Chondrocyte (in vitro differentiated cells): ENCODE measurements around the gene ASAH2. TPM values are rescaled to one million over a fixed set of nuclear protein-coding genes. Genes with fewer than 3 reads are reported as not detected.

Experiments used
- DNase-seq: peaks from one replicate; pipeline ENCODE4 v3.0.0; 2021; ENCODE audit warnings: mixed read lengths, low spot score
- H3K27ac Mint-ChIP-seq: one replicate; pipeline ENCODE4 v1.8.0; 2021; ENCODE audit warnings: mild to moderate bottlenecking, moderate library complexity, mixed read lengths; ENCODE audit not compliant: unreplicated experiment
- H3K27me3 Mint-ChIP-seq: 2 replicates; pipeline ENCODE4 v1.8.0; 2021; ENCODE audit warnings: low read depth, mixed read lengths
- H3K36me3 Mint-ChIP-seq: 2 replicates; pipeline ENCODE4 v1.8.0; 2021; ENCODE audit warnings: low read depth, mixed read lengths
- H3K4me1 Mint-ChIP-seq: 2 replicates; pipeline ENCODE4 v1.8.0; 2021; ENCODE audit warnings: low read depth, mild to moderate bottlenecking, mixed read lengths
- H3K4me3 Mint-ChIP-seq: one replicate; pipeline ENCODE4 v1.8.0; 2021; ENCODE audit warnings: mild to moderate bottlenecking, moderate library complexity, mixed read lengths; ENCODE audit not compliant: unreplicated experiment
- H3K9me3 Mint-ChIP-seq: 2 replicates; pipeline ENCODE4 v1.8.0; 2021; ENCODE audit warnings: low read depth, mixed read lengths
- CTCF ChIP-seq: fragments of 200-600 bp; sonication (generic); IDR thresholded peaks from 2 replicates; pipeline ENCODE4 v1.5.0; 2021; ENCODE audit warnings: antibody characterized with exemption, mild to moderate bottlenecking, moderate library complexity
- total RNA-seq: library from RNA; stranded (reverse); gene quantifications from 3 replicates; pipeline ENCODE4 v1.2.1, GENCODE V29; 2021

ASAH2 gene
- total RNA-seq, 1 donor from 2014 or later, result 1.2 TPM

GRCh38 chr10:50234486-50234885, 16.8 kb downstream of the ASAH2 start:
- Mint-ChIP-seq H3K4me1 (no peaks in the 10 kb centered on the region), H3K27ac (no peak overlapping the region), H3K27me3 (peaks cover 56% of the 10 kb centered on the region), H3K9me3 (no peaks in the 10 kb centered on the region), H3K36me3 (no peaks in the 10 kb centered on the region), H3K4me3 (no peak overlapping the region)
- DNase-seq, result no peak
- no peak for TF ChIP-seq CTCF

GRCh38 chr10:50232261-50232639, 19.1 kb downstream of the ASAH2 start:
- H3K4me1 Mint-ChIP-seq, result no peaks in the 10 kb centered on the region
- no peak for TF ChIP-seq CTCF
- no peaks in the 10 kb centered on the region for H3K9me3 Mint-ChIP-seq
- DNase-seq, result no peak
- no peak overlapping the region for H3K27ac Mint-ChIP-seq
- no peak overlapping the region for H3K4me3 Mint-ChIP-seq
- no peaks in the 10 kb centered on the region for H3K36me3 Mint-ChIP-seq
- peaks cover 55% of the 10 kb centered on the region for H3K27me3 Mint-ChIP-seq

- Mint-ChIP-seq H3K9me3 (no peaks in the 10 kb centered on the region), H3K36me3 (no peaks in the 10 kb centered on the region), H3K4me1 (no peaks in the 10 kb centered on the region), H3K27ac (no peak overlapping the region), H3K27me3 (peaks cover 55% of the 10 kb centered on the region), H3K4me3 (no peak overlapping the region)
- DNase-seq, result no peak
- no peak for TF ChIP-seq CTCF
Measured at GRCh38 chr10:50231515-50232260, 19.6 kb downstream of the ASAH2 start.

GRCh38 chr10:50229460-50229859, 21.9 kb downstream of the ASAH2 start:
- no peak overlapping the region for H3K4me3 Mint-ChIP-seq
- H3K27me3 Mint-ChIP-seq, result peaks cover 46% of the 10 kb centered on the region
- H3K36me3 Mint-ChIP-seq, result no peaks in the 10 kb centered on the region
- TF ChIP-seq CTCF, result no peak
- H3K27ac Mint-ChIP-seq, result no peak overlapping the region
- no peaks in the 10 kb centered on the region for H3K9me3 Mint-ChIP-seq
- no peaks in the 10 kb centered on the region for H3K4me1 Mint-ChIP-seq
- DNase-seq, result no peak

GRCh38 chr10:50228672-50229071, 22.6 kb downstream of the ASAH2 start:
- Mint-ChIP-seq H3K4me1 (no peaks in the 10 kb centered on the region), H3K36me3 (no peaks in the 10 kb centered on the region), H3K4me3 (no peak overlapping the region), H3K27me3 (peaks cover 44% of the 10 kb centered on the region), H3K9me3 (no peaks in the 10 kb centered on the region), H3K27ac (no peak overlapping the region)
- DNase-seq, result no peak
- TF ChIP-seq CTCF, result no peak
